ENCODE measurements around the gene FBN1. TPM values are rescaled to one million over a fixed set of nuclear protein-coding genes. Genes with fewer than 3 reads are reported as not detected.

FBN1 gene
- total RNA-seq, 4 donors from 2014 or later, result 113 to 147 (median 120) TPM

DNA sequence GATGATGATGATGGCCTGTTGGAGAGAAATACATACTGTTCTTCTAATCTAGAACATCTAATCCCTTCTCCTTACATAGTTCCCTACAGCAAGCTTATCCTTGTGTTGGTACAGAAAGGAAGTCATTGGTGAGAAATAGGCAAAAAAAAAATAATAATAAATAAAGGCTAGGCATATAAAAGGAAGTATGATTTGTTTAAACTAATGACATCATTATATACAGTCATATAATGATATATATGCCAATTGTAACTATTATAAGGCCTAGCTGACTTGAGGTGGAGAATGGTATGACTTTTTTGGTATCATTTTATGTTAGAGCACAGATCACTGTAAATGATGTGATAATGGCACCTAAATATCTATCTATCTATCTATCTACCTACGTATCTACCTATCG is 171.8 kb downstream of the FBN1 start:
- TF ChIP-seq POLR2A (IDR thresholded peaks at IDR 0.05), result no peak
- TF ChIP-seq, protein P1, sequence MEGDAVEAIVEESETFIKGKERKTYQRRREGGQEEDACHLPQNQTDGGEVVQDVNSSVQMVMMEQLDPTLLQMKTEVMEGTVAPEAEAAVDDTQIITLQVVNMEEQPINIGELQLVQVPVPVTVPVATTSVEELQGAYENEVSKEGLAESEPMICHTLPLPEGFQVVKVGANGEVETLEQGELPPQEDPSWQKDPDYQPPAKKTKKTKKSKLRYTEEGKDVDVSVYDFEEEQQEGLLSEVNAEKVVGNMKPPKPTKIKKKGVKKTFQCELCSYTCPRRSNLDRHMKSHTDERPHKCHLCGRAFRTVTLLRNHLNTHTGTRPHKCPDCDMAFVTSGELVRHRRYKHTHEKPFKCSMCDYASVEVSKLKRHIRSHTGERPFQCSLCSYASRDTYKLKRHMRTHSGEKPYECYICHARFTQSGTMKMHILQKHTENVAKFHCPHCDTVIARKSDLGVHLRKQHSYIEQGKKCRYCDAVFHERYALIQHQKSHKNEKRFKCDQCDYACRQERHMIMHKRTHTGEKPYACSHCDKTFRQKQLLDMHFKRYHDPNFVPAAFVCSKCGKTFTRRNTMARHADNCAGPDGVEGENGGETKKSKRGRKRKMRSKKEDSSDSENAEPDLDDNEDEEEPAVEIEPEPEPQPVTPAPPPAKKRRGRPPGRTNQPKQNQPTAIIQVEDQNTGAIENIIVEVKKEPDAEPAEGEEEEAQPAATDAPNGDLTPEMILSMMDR (IDR thresholded peaks at IDR 0.05), result no peak
- Histone ChIP-seq H3K36me3 (peaks cover 27 to 30% of the 10 kb centered on the region in 2 donors), H3K9me3 (no peaks in the 10 kb centered on the region), H3K27me3 (no peaks in the 10 kb centered on the region), H3K4me1 (peaks cover 3% of the 10 kb centered on the region in 2 donors), H3K4me3 (replicated peaks in 1 of 3) (no peak overlapping the region), H3K27ac (no peak overlapping the region)
- WGBS, 2 donors, result 96 to 99% methylated on average over 2 of the region's 2 CpGs
- intact Hi-C loops (cut with DNase I), result no loop called here
- no peak for DNase-seq

DNA sequence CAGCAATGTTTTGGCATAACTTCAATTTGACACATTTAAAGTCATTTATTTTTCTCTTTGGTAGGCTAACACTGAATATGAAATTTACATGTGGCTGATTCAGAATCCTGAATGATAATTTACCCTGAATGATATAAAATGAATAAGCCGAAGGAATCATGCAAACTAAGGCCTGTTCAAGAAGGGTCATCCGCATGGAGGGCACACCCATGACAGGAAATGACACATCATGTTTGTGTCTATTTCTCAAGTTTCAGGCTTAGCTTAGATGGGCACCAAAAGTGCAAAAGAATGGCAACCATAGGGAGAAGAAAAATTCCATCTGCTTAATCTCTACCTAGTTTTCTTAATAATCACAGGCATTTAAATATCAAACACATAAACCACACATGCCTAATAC is 172.8 kb downstream of the FBN1 start:
- DNase-seq, result no peak
- intact Hi-C loops (cut with DNase I), result no loop called here
- TF ChIP-seq, protein P1 (IDR thresholded peaks at IDR 0.05), result no peak
- no peak for TF ChIP-seq POLR2A (IDR thresholded peaks at IDR 0.05)
- Histone ChIP-seq H3K9me3 (no peaks in the 10 kb centered on the region), H3K27ac (no peak overlapping the region), H3K4me3 (replicated peaks in 1 of 3) (no peak overlapping the region), H3K4me1 (no peaks in the 10 kb centered on the region), H3K27me3 (no peaks in the 10 kb centered on the region), H3K36me3 (peaks cover 28 to 30% of the 10 kb centered on the region in 2 donors)
- 71 to 78% methylated on average over 2 of the region's 2 CpGs for WGBS, 2 donors

DNA sequence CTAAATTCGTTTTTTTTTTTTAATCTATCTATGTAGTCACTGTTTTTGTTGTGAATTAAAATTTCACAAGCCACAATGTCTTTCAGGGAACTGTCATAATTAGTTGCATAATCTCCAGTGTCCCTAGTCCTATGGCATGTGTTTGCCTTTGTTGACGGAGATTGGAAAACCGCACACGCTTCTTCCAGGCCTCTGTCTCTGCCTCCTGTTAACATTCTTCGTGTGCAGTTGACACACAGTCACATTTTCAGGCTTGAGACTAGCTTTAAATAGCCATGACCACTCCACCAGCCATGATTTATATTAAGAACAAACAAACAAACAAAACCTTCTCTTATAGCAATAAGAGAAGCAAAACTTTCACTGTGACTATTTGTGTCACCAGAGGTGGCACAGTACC is 174.4 kb downstream of the FBN1 start:
- 89 to 93% methylated on average over 5 of the region's 5 CpGs for WGBS, 2 donors
- Histone ChIP-seq H3K36me3 (peaks cover 30 to 33% of the 10 kb centered on the region in 2 donors), H3K4me1 (peaks cover 6 to 8% of the 10 kb centered on the region in 2 donors), H3K4me3 (replicated peaks in 1 of 3) (no peak overlapping the region), H3K27me3 (no peaks in the 10 kb centered on the region), H3K9me3 (no peaks in the 10 kb centered on the region), H3K27ac (no peak overlapping the region)
- no peak for DNase-seq
- TF ChIP-seq, protein P1 (IDR thresholded peaks at IDR 0.05), result no peak
- TF ChIP-seq POLR2A (IDR thresholded peaks at IDR 0.05), result no peak
- intact Hi-C loops (cut with DNase I), result no loop called here

DNA sequence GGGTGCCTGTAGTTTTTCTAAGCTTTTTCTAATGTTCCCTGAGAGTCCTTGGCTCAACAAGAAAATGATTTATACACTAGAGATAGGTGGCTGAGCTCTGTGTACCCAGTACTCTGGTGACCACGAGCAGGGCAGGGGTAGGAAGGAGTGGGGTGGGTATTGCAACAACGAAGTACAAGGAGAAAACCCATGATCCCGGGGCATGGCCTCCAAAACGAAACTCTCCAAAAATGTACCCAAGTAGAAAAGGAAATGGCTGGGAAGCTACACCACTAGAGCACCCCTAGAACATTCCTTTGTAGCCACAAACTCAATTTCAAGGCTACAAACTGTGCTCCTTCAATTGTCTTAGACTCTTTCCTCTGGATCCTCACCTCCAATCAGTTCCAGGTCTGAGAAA is 175.4 kb downstream of the FBN1 start:
- Histone ChIP-seq H3K36me3 (peaks cover 34 to 39% of the 10 kb centered on the region in 2 donors), H3K9me3 (no peaks in the 10 kb centered on the region), H3K27ac (no peak overlapping the region), H3K27me3 (no peaks in the 10 kb centered on the region), H3K4me3 (replicated peaks in 1 of 3) (no peak overlapping the region), H3K4me1 (peaks cover 6 to 8% of the 10 kb centered on the region in 2 donors)
- no peak for DNase-seq
- intact Hi-C loops (cut with DNase I), result no loop called here
- WGBS, 2 donors, result 83 to 90% methylated on average over 4 of the region's 4 CpGs
- no peak for TF ChIP-seq POLR2A (IDR thresholded peaks at IDR 0.05)
- TF ChIP-seq, protein P1 (IDR thresholded peaks at IDR 0.05), result no peak

DNA sequence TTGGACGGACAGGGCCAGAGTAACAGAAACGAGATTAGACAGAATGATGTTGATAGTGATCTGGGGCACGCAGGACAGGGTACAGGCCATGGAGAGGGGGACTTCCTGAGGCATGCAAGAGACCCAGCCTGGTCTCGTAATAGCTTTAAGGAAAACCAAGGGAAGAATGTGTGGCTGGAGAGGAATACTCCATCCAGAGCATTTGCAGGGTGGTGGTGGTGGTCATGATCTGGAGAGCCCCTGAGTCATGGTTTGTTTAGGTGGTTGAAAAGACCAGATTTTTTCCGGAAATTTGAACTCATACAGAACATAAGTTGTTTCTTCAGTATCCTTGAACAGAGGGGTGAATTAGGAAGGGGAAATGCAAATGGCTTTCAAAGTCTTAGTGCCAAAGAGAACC is 175.8 kb downstream of the FBN1 start:
- DNase-seq, result no peak
- intact Hi-C loops (cut with DNase I), result no loop called here
- WGBS, 2 donors, result 84 to 89% methylated on average over 5 of the region's 5 CpGs
- peaks cover 6 to 8% of the 10 kb centered on the region in 2 donors for H3K4me1 ChIP-seq
- no peaks in the 10 kb centered on the region for H3K9me3 ChIP-seq
- no peak overlapping the region for H3K4me3 ChIP-seq (replicated peaks in 1 of 3)
- TF ChIP-seq, protein P1 (IDR thresholded peaks at IDR 0.05), result no peak
- TF ChIP-seq POLR2A (IDR thresholded peaks at IDR 0.05), result no peak
- H3K36me3 ChIP-seq, result peaks cover 37 to 43% of the 10 kb centered on the region in 2 donors
- H3K27me3 ChIP-seq, result no peaks in the 10 kb centered on the region
- no peak overlapping the region for H3K27ac ChIP-seq

All from thyroid gland (tissue), 4 donors.